Psoas muscle (tissue), 8 donors: ENCODE measurements around the gene CRADD. TPM values are rescaled to one million over a fixed set of nuclear protein-coding genes. Genes with fewer than 3 reads are reported as not detected.
"Not testable (repeated sequence)": the region's sequence is repeated elsewhere in the genome, so short reads cannot be mapped to it uniquely, and the experiment has no call there.

ENCODE experiments used
- ATAC-seq, 4 donors: fragments of 200-7000 bp; cut with Tn5 transposase; one replicate each; pipeline ENCODE4 v1.9.1; 2020; ENCODE audit warnings: moderate library complexity in 3 of 4, mild to moderate bottlenecking in 2 of 4
- DNase-seq, 2 donors: peaks; one replicate each; pipeline ENCODE4 v3.0.0-alpha.2; 2020
- H3K27ac ChIP-seq: fragments of 200-600 bp; one replicate; pipeline ENCODE4 v1.8.0; 2022
- H3K27me3 ChIP-seq, 3 donors: fragments of 200-600 bp in 1 of 3; one replicate each; pipeline versions ENCODE4 v1.6.1 to v1.8.0; 2013 to 2022; ENCODE audit warnings: low read length in 2 of 3, mild to moderate bottlenecking in 2 of 3, moderate library complexity in 1 of 3; ENCODE audit not compliant: insufficient read depth in 3 of 3
- H3K36me3 ChIP-seq, 2 donors: fragments of 200-600 bp in 1 of 2; one replicate each; pipeline versions ENCODE4 v1.6.1 to v1.8.0; 2013 to 2022; ENCODE audit warnings: low read depth in 1 of 2, mild to moderate bottlenecking in 1 of 2, moderate library complexity in 1 of 2; ENCODE audit not compliant: insufficient read depth in 1 of 2
- H3K4me1 ChIP-seq: fragments of 200-600 bp; one replicate; pipeline ENCODE4 v1.8.0; 2022
- H3K4me3 ChIP-seq: fragments of 200-600 bp; one replicate; pipeline ENCODE4 v1.8.0; 2022; ENCODE audit warnings: mild to moderate bottlenecking
- H3K9me3 ChIP-seq: fragments of 200-600 bp; one replicate; pipeline ENCODE4 v1.8.0; 2022
- WGBS, 3 donors: extraction: QIAGEN DNeasy Blood & Tissue Kit; methylation state at CpG; one replicate each; pipeline versions ENCODE4 v1.1.6 to v1.1.7; 2013; 5-methylcytosine and 5-hydroxymethylcytosine counted together
- intact Hi-C, 2 donors: fragments of 100-400 bp; cut with DNase I; formaldehyde crosslinking; loops; one replicate each; pipeline versions ENCODE4 v1.11.0 to v1.14.2; 2022
- polyA plus RNA-seq, 3 donors: library from polyadenylated mRNA; stranded (reverse); fragments of 200-250 nt; gene quantifications; one replicate each; pipeline ENCODE4 v1.2.3, GENCODE V29; 2013
- total RNA-seq, 4 donors: library from RNA; stranded (reverse); fragmentation: NEBNext Ultra II Directional in 2 of 4; extraction: Animal tissue kit (Norgen Biotek cat#: 25700) in 2 of 4; gene quantifications; one replicate each; pipeline versions ENCODE4 v1.2.1 to v1.2.4, GENCODE V29; 2021 to 2023
- TF ChIP-seq, protein P1 (sequence below): fragments of 200-600 bp; IDR thresholded peaks from one replicate; pipeline ENCODE4 v1.8.0; 2022; ENCODE audit warnings: antibody characterized with exemption
- donor health status: healthy with polysubstance abuse.
- donor health status: DM: no; HTN: no; CAD: no; lungs with moderate emphysema.
- donor health status: Bipolar disorder and iron deficiency.
- donor health status: healthy.
- donor health status: DM: yes; HTN: yes; CAD: no.
- donor health status: DM: no; HTN: no; CAD: no.
- donor health status: DM: no; HTN: no; CAD: no.
- donor health status: DM: yes; HTN: yes; CAD: no.

CRADD gene
- total and polyA plus RNA-seq, 7 donors = 11.0 to 21.1 (median 12.7) TPM

DNA sequence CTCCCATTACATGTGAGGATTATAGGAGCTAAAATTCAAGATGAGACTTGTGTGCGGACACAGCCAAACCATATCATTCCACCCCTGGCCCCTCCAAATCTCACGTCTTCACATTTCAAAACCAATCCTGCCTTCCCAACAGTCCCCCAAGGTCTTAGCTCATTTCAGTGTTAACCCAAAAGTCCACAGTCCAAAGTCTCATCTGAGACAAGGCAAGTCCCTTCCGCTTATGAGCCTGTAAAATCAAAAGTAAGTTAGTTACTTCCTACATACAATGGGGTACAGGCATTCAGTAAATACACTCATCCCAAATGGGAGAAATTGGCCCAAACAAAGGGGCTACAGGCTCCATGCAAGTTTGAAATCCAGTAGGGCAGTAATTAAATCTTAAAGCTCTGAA is 76.1 kb downstream of the CRADD start:
- intact Hi-C loops = no loop called here
- Histone ChIP-seq H3K9me3 (no peaks in the 10 kb centered on the region), H3K36me3 (no peaks in the 10 kb centered on the region), H3K4me3 (no peak overlapping the region), H3K27ac (no peak overlapping the region), H3K27me3 (no peaks in the 10 kb centered on the region), H3K4me1 (peaks cover 11% of the 10 kb centered on the region)
- TF ChIP-seq, protein P1, sequence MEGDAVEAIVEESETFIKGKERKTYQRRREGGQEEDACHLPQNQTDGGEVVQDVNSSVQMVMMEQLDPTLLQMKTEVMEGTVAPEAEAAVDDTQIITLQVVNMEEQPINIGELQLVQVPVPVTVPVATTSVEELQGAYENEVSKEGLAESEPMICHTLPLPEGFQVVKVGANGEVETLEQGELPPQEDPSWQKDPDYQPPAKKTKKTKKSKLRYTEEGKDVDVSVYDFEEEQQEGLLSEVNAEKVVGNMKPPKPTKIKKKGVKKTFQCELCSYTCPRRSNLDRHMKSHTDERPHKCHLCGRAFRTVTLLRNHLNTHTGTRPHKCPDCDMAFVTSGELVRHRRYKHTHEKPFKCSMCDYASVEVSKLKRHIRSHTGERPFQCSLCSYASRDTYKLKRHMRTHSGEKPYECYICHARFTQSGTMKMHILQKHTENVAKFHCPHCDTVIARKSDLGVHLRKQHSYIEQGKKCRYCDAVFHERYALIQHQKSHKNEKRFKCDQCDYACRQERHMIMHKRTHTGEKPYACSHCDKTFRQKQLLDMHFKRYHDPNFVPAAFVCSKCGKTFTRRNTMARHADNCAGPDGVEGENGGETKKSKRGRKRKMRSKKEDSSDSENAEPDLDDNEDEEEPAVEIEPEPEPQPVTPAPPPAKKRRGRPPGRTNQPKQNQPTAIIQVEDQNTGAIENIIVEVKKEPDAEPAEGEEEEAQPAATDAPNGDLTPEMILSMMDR = no peak
- DNase-seq = no peak
- ATAC-seq = no peak
- 97 to 99% (median 97%) methylated on average over 3 of the region's 3 CpGs for WGBS, 3 donors

DNA sequence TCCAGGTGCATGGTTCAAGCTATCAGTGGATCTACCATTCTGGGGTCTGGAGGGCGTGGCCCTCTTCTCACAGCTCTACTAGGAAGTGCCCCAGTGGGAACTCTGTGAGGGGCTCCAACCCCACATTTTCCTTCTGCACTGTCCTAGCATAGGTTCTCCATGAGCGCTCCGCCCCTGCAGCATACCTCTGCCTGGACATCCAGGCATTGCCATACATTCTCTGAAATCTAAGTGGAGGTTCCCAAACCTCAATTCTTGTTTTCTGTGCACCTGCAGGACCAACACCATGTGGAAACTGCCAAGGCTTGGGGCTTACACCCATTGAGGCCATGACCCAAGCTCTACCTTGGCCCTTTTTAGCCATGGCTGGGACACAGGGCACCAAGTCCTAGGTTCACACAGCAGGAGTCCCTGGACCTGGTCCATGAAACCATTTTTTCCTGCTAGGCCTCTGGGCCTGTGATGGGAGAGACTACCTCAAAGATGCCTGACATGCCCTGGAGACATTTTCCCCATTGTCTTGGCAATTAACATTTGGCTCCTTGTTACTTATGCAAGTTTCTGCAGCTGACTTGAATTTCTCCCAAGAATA is 76.8 kb downstream of the CRADD start:
- TF ChIP-seq, protein P1 = no peak
- 97 to 98% (median 97%) methylated on average over 3 of the region's 3 CpGs for WGBS, 3 donors
- Histone ChIP-seq H3K36me3 (no peaks in the 10 kb centered on the region), H3K27me3 (no peaks in the 10 kb centered on the region), H3K9me3 (no peaks in the 10 kb centered on the region), H3K4me1 (peaks cover 12% of the 10 kb centered on the region), H3K27ac (no peak overlapping the region), H3K4me3 (no peak overlapping the region)
- no peak for DNase-seq
- intact Hi-C loops = no loop called here
- no peak for ATAC-seq

DNA sequence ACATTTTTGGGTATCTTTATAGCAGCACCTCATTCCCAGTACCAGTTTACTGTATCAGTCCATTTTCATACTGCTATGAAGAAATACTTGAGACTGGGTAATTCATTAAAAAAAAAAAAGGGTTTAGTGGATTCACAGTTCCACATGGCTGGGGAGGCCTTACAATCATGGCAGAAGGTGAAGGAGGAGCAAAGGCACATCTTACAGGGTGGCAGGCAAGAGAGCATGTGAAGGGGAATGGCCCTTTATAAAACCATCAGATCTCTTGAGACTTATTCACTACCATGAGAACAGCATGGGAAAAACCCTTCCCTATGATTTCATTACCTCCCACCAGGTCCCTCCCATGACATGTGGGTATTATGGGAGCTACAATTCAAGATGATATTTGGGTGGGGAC is 77.7 kb downstream of the CRADD start:
- H3K4me3 ChIP-seq, H3K9me3 ChIP-seq, ATAC-seq, intact Hi-C loops, H3K27me3 ChIP-seq, DNase-seq, H3K27ac ChIP-seq, H3K36me3 ChIP-seq: not testable (repeated sequence)
- peaks cover 11% of the 10 kb centered on the region for H3K4me1 ChIP-seq

DNA sequence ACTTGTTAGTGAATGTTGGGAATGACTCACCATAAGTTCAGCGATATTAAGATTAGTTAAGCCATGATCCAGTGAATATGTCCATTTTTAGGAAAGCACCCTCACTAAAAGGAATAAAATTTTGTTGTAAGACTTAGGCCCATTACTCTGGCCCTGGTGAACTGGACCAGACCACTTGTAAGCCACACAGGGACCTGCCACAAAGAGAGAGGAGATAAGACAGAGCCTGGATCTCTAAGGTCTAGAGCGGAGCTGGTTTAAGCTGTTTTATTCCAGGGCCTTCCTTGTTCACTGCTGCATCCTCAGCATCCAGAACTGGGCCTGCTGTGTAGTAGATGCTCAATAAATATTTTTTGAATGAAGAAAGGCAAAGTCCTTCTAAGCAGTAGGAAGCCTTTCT is 79.1 kb downstream of the CRADD start:
- ATAC-seq (no peak), DNase-seq (no peak)
- Histone ChIP-seq H3K4me3 (no peak overlapping the region), H3K9me3 (no peaks in the 10 kb centered on the region), H3K36me3 (no peaks in the 10 kb centered on the region), H3K27me3 (no peaks in the 10 kb centered on the region), H3K27ac (no peak overlapping the region), H3K4me1 (peaks cover 13% of the 10 kb centered on the region)
- 97% methylated on average over 2 of the region's 2 CpGs for WGBS, 3 donors
- intact Hi-C loops = no loop called here
- TF ChIP-seq, protein P1 = no peak

DNA sequence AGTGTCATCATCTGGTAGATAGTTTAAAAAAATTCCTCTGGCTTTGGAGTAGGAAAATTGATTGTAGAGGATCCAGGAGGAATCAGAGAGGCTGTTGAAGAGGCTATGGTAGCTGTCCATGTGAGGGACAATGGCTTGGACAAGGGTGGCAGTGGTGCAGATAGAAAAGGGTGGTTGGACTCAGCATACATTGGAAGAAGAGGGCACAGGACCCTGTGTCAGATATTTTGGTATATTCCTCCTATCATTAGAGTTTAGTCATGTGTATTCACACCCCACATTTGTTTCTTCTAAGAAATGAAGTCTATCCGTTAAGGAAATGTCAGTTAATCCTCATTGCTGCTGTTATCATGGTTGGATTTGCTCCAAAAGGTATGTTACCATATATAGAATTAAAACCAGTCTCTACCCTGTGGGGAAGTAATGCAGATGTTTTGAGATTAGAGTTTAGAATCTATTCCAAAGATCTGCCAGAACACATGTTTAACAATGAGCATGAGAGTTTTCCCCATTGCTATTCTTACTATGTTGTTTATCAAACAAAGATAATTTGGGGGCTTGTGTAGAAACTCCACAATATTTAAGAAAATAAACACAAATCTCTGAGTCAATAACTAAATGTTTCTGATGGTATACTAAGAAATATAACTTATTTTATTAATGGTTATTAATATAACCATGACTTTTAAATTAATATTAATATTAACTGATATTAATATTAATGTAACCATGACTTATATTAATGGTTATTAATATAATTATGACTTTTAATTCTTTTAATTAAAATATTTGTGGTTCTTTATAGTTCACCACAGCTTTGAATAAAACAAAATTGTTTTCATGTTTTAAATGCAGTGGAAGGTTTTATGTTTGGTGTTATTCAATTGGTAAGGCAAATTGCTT is 80.9 kb downstream of the CRADD start:
- H3K4me1 ChIP-seq = peaks cover 31% of the 10 kb centered on the region
- no peaks in the 10 kb centered on the region for H3K36me3 ChIP-seq
- no peaks in the 10 kb centered on the region for H3K9me3 ChIP-seq
- DNase-seq (no peak), ATAC-seq (no peak)
- no peaks in the 10 kb centered on the region for H3K27me3 ChIP-seq
- intact Hi-C loops = no loop called here
- 48 to 76% (median 51%) methylated on average over 1 of the region's 1 CpG for WGBS, 3 donors
- no peak overlapping the region for H3K27ac ChIP-seq
- TF ChIP-seq, protein P1 = no peak
- no peak overlapping the region for H3K4me3 ChIP-seq
